ENCODE measurements around the gene FAM13A.

- TF ChIP-seq NFE2L2 (IDR thresholded peaks at IDR 0.05; ENCODE audit: low read depth, low read length) (no peak), MAFK (IDR thresholded peaks at IDR 0.05; ENCODE audit: low read depth, low read length) (no peak), RFX5 (IDR thresholded peaks at IDR 0.05; ENCODE audit: low read depth, low read length) (no peak), RAD21 (IDR thresholded peaks at IDR 0.05; ENCODE audit: low read length) (no peak), RCOR1 (IDR thresholded peaks at IDR 0.05; ENCODE audit: insufficient replicate concordance, low read length) (no peak), CEBPB (IDR thresholded peaks at IDR 0.05; ENCODE audit: low read depth, low read length) (no peak), POLR2A (IDR thresholded peaks at IDR 0.05; ENCODE audit: low read depth, low read length) (no peak), MAZ (IDR thresholded peaks at IDR 0.05; ENCODE audit: borderline replicate concordance, low read depth, low read length) (no peak)
- TF ChIP-seq, protein P1, sequence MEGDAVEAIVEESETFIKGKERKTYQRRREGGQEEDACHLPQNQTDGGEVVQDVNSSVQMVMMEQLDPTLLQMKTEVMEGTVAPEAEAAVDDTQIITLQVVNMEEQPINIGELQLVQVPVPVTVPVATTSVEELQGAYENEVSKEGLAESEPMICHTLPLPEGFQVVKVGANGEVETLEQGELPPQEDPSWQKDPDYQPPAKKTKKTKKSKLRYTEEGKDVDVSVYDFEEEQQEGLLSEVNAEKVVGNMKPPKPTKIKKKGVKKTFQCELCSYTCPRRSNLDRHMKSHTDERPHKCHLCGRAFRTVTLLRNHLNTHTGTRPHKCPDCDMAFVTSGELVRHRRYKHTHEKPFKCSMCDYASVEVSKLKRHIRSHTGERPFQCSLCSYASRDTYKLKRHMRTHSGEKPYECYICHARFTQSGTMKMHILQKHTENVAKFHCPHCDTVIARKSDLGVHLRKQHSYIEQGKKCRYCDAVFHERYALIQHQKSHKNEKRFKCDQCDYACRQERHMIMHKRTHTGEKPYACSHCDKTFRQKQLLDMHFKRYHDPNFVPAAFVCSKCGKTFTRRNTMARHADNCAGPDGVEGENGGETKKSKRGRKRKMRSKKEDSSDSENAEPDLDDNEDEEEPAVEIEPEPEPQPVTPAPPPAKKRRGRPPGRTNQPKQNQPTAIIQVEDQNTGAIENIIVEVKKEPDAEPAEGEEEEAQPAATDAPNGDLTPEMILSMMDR (conservative IDR thresholded peaks at IDR 0.05; ENCODE audit: low read depth, low read length), result no peak
These were observed 313.3 kb downstream of the FAM13A start for GRCh38 chr4:88743696-88744095.

Data from IMR-90 (cell line).